ENCODE results near the gene MUC5AC. TPM values are rescaled to one million over a fixed set of nuclear protein-coding genes. Genes with fewer than 3 reads are reported as not detected.

Gene MUC5AC
- total and polyA plus RNA-seq, 4 donors, result not detected

GRCh38 chr11:1178906-1179305 is 21.2 kb downstream of the MUC5AC start:
- Histone ChIP-seq H3K36me3 (ENCODE audit: control insufficient read depth in 4 of 4, insufficient read depth in 3 of 4, low read depth in 1 of 4, low read length in 3 of 4) (no peaks in the 10 kb centered on the region), H3K27me3 (ENCODE audit: control insufficient read depth in 4 of 4, insufficient read depth in 4 of 4, low read length in 3 of 4) (peaks cover 0 to 4% (median 0%) of the 10 kb centered on the region in 4 donors), H3K27ac (ENCODE audit: low read depth in 1 of 2, low read length in 2 of 2) (no peak overlapping the region), H3K9ac (ENCODE audit: low read depth in 1 of 2, low read length in 2 of 2) (no peak overlapping the region), H3K4me1 (ENCODE audit: control insufficient read depth in 4 of 4, insufficient read depth in 4 of 4, low read length in 3 of 4) (no peaks in the 10 kb centered on the region), H3K9me3 (ENCODE audit: control insufficient read depth in 4 of 4, low read length in 3 of 4) (no peaks in the 10 kb centered on the region), H3K4me3 (ENCODE audit: low read depth in 1 of 3, low read length in 3 of 3) (no peak overlapping the region)
- 90% methylated on average over 29 of the region's 29 CpGs for WGBS
- TF ChIP-seq HNF4A (conservative IDR thresholded peaks at IDR 0.05) (no peak), FOXA2 (IDR thresholded peaks at IDR 0.05) (no peak), HNF4G (IDR thresholded peaks at IDR 0.05) (no peak), ATF3 (IDR thresholded peaks at IDR 0.05) (no peak), GABPA (IDR thresholded peaks at IDR 0.05 in 1 of 2, conservative IDR thresholded peaks at IDR 0.05 in 1 of 2) (no peak)
- no peak for DNase-seq (ENCODE audit: low spot score)

DNA sequence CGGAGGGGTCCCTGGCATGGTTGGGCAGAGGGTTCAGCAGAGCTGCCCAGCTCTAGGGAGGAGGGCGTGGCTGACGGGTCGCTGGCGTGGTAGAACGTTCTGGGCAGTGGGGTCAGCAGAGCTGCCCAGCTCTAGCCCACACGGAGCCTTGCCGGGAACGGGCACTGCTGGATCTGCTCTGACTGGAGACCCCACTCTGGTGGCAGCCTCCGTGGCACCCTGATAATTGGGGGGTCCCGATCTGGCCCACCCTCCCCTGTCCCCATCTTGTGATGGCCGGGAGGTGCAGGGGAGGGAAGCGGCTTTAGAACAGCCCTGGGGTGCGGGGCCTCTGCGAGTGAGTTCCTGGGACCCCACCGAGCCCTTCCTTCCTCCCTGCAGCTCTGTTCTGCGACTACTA is 21.9 kb downstream of the MUC5AC start:
- Histone ChIP-seq H3K4me1 (ENCODE audit: control insufficient read depth in 4 of 4, insufficient read depth in 4 of 4, low read length in 3 of 4) (no peaks in the 10 kb centered on the region), H3K9ac (ENCODE audit: low read depth in 1 of 2, low read length in 2 of 2) (no peak overlapping the region), H3K27ac (ENCODE audit: low read depth in 1 of 2, low read length in 2 of 2) (no peak overlapping the region), H3K36me3 (ENCODE audit: control insufficient read depth in 4 of 4, insufficient read depth in 3 of 4, low read depth in 1 of 4, low read length in 3 of 4) (no peaks in the 10 kb centered on the region), H3K27me3 (ENCODE audit: control insufficient read depth in 4 of 4, insufficient read depth in 4 of 4, low read length in 3 of 4) (peaks cover 0 to 4% (median 0%) of the 10 kb centered on the region in 4 donors), H3K9me3 (ENCODE audit: control insufficient read depth in 4 of 4, low read length in 3 of 4) (no peaks in the 10 kb centered on the region), H3K4me3 (ENCODE audit: low read depth in 1 of 3, low read length in 3 of 3) (no peak overlapping the region)
- no peak for DNase-seq (ENCODE audit: low spot score)
- no peak for TF ChIP-seq HNF4G (IDR thresholded peaks at IDR 0.05)
- no peak for TF ChIP-seq REST (IDR thresholded peaks at IDR 0.05)
- no peak for TF ChIP-seq EGR1 (IDR thresholded peaks at IDR 0.05; ENCODE audit: low read depth in 2 of 2)
- TF ChIP-seq FOXA1 (IDR thresholded peaks at IDR 0.05), result no peak
- no peak for TF ChIP-seq YY1 (IDR thresholded peaks at IDR 0.05)
- no peak for TF ChIP-seq RXRA (IDR thresholded peaks at IDR 0.05)
- no peak for TF ChIP-seq CTCF (IDR thresholded peaks at IDR 0.05; ENCODE audit: low read depth, low read length, missing input control)
- no peak for TF ChIP-seq FOXA2 (IDR thresholded peaks at IDR 0.05)
- TF ChIP-seq GABPA (IDR thresholded peaks at IDR 0.05 in 1 of 2, conservative IDR thresholded peaks at IDR 0.05 in 1 of 2), result no peak
- TF ChIP-seq, protein P1, sequence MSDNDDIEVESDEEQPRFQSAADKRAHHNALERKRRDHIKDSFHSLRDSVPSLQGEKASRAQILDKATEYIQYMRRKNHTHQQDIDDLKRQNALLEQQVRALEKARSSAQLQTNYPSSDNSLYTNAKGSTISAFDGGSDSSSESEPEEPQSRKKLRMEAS (IDR thresholded peaks at IDR 0.05), result no peak
- TF ChIP-seq JUND (IDR thresholded peaks at IDR 0.05), result no peak
- TF ChIP-seq ZBTB33 (IDR thresholded peaks at IDR 0.05), result no peak
- no peak for TF ChIP-seq NR2F2 (IDR thresholded peaks at IDR 0.05)
- WGBS, result 88% methylated on average over 17 of the region's 17 CpGs
